ENCODE data around the gene CDC23.
"Not testable (repeated sequence)": the region's sequence is repeated elsewhere in the genome, so short reads cannot be mapped to it uniquely, and the experiment has no call there.

The CDC23 gene

DNA sequence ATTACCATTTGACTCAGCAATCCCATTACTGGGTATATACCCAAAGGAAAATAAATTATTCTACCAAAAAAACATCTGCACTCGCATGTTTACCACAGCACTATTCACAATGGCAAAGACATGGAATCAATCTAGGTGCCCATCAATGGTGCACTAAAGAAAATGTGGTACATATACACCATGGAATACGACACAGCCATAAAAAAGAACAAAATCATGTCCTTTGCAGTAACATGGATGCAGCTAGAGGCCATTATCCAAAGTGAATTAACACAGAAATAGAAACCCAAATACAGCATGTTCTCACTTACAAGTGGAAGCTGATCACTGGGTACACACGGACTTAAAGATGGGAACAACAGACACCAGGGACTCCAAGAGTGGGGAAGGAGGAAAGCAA, 2.1 kb downstream of the CDC23 start:
- no peak for DNase-seq

DNA sequence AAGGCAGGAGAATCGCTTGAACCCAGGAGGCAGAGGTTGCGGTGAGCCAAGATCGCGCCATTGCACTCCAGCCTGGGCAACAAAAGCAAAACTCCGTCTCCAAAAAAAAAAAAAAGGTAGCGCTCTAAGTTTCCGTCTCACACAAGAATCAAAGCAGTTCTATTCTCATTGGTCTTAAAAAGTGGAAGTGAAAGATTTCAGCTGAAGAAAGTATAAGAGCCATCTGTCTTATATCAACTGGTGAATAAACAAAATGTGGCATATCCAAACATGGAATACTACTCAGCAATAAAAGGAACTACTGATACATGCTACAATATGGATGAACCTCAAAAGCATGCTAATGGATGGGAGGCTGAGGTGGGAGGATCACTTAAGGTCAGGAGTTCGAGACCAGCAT, 19.3 kb downstream of the CDC23 start:
- not testable (repeated sequence) for DNase-seq

DNA sequence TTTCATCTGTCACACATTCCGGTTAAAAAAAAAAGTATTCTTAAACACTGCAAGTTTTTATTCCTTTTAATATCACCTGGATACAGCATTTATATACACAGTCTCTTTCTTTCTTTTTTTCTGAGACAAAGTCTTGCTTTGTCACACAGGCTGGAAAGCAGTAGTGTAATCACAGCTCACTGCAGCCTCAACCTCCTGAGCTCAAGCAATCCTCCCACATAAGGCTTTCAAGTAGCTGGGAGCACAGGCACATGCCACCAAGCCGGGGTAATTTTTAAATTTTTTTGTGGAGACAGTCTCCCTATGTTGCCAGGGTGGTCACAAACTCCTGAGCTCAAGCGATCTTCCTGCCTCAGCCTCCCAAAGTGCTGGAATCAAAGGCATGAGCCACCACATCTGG, 20.3 kb downstream of the CDC23 start:
- no peak for DNase-seq

DNA sequence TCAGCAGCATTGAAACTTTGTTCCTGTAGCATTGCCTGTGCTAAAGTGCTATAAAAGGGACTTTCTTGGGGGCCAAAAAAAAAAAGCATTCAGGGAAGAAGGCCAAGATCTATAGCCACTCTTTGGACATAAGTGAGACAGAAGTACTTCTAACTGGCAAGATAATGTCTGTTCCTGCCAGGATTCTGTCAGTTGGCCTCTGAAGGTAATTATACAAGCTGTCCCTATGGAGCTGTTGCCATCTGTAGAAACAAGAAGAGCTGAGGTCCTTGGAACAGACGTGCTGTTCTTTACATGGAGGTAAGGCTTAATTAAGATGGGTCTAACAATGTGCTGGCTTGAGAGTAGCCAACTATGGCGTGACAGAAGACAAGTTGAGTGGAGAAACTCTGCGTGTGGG, 24.5 kb downstream of the CDC23 start:
- DNase-seq = no peak

DNA sequence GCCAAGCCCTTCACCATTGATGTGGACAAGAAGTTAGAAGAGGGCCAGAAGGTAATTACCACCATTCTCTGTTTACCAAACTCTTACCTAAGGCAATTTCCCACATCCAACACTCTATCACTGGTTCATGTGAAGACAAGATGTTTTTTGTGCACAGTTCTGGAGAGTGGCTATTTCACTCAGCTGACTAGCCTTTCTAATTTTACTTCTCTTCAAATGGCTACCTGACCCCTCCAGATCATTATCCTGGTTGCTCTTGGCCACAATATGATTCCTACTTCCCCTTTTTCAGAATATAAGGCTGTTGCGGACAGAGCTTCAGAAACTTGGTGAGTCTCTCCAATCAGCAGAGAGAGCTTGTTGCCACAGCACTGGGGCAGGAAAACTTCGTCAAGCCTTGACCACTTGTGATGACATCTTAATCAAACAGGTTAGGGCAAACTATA, 27.1 kb downstream of the CDC23 start:
- no peak for DNase-seq

DNA sequence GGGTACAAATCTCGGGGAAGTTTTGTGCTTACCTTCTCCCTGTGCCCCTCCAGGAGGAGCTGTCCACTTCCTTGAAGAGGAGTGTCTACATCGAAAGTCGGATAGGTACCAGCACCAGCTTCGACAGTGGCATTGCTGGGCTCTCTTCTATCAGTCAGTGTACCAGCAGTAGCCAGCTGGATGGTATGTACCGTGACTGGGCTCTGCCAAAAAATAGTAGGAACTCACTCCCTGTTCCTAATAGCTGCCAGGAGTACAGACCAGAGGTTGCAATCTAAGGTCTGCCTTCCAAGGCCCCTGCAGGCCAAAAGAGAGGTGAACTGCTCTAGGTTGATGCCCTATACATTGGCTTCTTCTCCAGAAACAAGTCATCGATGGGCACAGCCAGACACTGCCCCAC, 30.3 kb downstream of the CDC23 start:
- DNase-seq = no peak

DNA sequence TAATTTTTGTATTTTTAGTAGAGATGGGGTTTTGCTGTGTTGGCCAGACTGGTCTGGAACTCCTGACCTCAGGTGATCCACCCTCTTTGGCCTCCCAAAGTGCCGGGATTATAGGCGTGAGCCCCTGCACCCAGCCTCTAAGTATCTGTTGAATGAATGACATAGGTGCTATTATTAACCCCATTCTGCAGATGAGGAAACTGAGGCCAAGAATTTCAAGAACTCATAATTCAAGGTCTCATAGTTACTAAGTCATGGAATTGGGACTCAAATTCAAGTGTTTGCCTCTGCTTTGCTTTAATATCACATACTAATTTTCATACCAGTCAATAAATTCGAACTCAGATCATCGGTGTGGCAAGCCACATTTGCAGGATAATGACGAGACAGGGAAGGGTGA, 32.3 kb downstream of the CDC23 start:
- no peak for DNase-seq

DNA sequence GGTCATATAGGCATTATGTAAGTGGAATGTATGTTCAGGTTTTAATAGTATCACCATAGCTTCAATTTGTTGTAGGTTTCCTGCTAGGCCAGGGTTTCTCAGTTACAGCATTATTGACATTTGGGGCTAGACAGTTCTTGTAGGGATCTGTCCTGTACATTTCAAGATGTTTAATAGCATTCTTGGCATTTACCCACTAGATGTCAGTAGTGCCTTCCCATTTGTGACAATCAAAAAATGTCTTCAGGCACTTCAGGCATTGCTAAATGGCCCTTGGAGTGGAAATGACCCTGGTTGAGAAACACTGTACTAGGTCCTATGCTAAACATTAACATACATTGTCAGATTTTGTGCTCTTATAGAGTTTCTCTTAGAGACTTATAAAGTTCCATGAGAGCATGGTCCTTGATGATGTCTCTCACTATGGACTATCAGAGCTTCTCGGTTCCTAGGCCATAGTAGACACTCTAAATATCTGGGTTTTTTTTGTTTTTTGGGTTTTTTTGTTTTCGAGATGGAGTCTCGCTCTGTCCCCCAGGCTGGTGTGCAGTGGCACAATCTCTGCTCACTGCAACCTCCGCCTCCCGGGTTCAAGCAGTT, 32.8 kb downstream of the CDC23 start:
- DNase-seq = no peak

DNA sequence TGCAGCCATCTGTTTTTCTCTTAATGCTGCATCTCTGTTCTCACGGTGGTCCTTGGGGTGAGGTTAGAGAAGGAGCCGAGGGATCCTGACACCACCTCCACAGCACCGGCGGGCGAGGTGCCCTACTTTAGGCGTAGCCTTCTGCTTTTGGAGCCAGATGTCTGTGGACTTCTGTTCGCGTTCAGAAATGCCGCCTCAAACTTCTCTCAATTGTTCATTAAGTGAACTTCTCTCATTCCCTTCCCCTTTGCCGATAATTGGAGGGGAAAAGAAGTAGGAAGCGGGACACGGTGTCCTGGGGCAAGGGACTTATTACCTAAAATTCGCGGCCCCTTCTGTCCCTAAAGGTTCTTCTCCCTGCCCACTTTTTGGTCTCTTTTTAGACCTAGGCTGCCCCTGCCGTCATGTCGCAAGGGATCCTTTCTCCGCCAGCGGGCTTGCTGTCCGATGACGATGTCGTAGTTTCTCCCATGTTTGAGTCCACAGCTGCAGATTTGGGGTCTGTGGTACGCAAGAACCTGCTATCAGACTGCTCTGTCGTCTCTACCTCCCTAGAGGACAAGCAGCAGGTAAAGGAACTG, 33.8 kb downstream of the CDC23 start:
- no peak for DNase-seq

DNA sequence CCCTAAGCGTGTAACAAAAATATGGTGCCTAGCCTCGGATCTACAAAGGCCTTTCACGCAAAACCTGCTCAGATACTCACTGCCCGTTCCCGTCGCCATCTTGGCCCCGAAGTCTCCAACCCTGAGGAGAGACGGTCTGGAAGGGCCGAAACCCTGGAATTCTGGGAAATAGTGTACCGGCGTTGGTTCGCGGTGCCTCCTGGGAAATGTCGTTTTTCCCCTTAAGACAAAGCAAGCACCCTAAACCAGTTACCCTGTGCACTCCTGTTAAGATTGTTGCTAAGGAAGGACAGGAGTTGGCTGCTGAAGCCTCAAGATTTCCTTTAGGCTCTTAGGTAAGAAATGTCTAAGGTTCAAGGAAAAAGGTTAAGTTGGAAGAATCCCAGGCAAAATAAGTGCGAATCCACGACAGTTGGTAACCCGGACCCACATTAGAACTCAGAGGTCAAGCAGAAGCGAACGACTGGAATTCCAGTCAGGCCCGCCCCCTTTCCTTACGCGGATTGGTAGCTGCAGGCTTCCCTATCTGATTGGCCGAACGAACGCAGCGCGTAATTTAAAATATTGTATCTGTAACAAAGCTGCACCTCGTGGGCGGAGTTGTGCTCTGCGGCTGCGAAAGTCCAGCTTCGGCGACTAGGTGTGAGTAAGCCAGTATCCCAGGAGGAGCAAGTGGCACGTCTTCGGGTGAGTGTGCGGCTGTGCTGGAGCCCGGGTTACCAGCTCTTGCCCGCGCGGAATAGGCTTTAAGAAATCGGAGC, 34.4 kb downstream of the CDC23 start, which contains the start of the genes BRD8 and KIF20A:
Gene BRD8, minus strand, starts transcription at position 115 of the 761 bp plus-strand sequence. Its CDS starts 16 bp downstream, at position 99.
Gene KIF20A, plus strand, starts transcription at position 597 of the 761 bp plus-strand sequence. CDS start 569 bp downstream, outside the sequence.
- peak; percentile 88 for DNase-seq

DNA sequence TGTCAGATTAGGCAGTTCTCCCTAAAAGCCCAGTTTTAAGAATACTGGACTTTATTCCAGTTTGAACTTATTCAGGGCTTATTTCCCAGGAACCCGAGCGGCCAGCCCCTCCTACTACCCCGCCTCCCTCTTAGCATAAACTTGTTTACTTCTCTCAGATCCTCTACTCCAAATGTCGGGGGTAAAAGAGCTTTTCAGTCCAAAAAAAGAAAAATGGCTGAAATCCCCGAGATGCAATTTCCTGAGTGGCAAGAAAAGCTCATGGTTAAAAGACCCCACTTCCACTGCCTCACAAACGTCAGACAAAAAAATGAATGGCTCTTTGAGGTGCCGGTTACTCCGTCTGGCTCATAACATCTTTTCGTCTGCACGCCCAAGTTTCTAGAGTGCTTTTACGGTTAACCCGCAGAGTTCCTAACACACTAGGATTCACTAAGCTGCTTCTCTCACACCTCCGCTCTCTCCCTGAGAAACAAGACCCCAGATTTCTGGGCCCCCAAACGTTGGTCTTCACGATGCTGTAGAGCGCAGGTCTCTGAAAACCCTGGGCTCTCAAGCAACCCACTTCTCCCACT, 35.1 kb downstream of the CDC23 start:
- no peak for DNase-seq

DNA sequence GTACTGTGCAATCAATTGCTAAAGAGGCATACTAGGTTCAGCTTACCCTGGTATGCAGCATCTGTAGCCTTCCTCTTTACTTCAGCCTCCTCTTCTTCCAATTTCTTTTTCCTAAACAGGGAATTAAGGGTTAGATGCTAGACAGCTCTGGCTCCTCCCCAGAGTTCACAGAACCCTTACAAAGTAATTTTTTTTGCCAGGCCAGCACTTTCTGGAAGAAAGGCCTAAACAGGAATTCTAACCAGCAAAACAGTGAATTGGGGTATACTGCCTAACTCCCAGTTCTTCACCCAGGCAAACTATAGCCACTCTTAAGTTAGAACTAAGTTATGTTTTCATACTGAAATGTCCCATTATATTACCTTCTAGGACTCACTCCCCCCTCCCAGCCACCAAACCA, 42.8 kb downstream of the CDC23 start:
- no peak for DNase-seq

DNA sequence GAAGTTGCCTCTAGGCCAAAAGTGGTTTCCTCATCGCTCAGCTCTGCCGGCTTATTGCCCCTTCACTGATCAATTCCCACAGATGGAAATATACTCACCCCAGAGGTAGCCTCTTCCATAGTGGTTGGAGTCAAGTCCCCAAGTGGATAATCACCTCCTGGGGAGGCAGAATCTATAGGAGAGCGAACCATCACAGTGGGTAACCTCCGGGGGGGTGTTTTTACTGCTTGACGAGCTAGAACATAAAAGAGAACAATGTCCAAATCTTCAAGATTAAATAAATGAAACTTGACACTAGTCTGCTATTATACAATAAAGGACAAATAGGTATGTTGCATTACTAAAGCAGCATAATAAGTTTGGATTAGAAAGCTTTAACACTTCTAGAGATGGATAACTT, 44.0 kb downstream of the CDC23 start:
- no peak for DNase-seq

DNA sequence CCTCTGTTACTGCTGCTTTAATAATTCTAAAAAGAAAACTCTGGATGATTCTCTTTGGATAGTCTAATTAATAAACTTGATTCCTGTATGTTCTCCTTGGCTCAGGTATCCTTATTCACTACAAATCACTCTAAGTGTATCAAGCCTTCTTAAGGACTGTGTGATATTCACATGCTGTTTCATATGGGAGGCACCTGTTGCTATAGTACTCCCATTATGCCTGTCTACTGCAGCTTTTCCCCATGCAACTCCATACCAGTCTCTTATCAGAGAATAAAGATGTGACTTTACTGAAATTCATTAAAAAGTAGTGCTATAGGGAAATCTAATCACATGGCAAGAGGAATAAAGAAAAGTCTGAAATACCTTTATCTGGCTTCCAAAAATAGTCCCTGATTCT, 49.4 kb downstream of the CDC23 start:
- DNase-seq = no peak

DNA sequence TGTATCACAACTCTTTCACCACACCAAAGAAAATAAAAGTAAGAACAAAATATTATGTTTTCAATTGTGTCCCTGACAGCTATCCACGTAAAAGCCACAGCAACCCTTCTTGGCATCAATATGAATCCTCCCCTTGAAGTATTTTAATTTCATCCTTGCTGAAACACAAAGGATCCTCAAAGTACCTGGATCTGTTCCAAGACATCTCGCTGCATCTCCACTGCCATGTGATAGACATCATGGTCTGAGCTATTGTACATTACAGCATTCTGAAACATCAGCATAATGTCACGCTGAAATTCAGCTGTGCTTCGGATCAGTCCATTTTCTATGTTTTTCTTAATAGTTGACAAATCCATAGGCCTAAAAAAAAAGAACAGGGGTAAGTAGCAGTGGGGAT, 52.4 kb downstream of the CDC23 start:
- DNase-seq = no peak

DNA sequence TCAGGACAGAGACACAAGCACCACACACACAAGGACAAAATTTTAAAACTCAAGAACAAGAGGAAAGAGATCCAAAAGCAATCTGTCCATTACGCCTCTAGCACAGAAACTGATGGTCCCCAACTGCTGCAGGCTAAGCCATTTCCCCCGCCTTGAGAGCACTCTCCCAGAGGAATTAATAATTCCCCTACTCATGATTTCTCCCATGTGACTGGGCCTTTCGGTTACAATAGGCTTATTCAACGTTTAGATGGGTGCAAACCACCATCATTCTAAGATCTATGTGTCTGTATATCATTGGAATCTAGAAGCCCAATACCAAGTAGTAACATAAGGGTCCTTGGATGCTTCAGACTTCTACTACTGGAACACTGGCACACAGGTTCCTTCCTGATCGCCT, 53.5 kb downstream of the CDC23 start:
- no peak for DNase-seq

DNA sequence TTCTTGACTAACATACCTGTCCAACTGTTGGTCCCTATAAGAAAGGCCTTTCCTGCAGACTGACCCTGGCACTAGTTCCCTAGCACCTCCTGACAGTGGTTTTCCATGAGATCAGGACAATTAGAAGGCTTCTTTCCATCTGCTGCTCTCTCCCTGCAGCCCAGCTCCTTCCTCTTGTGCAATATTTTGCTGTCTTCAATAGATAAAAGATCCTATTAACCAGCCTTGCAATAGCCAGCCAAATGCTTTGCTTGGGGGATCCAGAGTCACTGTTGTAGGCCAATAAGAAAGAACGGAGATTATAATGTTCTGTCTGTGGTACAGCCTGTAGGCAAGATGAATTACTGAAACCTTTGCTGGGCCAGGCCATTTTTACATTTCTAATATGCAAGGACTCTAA, 55.5 kb downstream of the CDC23 start:
- DNase-seq = no peak

DNA sequence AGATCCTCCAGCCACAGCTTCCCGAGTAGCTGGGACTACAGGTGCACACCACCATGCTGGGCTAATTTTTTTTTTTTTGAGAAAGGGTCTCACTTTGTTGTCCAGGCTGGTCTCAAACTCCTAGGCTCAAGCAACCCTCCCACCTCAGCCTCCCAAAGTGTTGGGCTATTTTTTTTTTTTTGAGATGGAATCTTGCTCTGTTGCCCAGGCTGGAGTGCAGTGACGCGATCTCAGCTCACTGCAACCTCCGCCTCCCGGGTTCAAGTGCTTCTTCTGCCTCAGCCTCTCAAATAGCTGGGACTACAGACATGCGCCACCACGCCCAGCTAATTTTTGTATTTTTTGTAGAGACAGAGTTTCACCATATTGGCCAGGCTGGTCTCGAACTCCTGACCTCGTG, 57.1 kb downstream of the CDC23 start:
- DNase-seq = not testable (repeated sequence)

DNA sequence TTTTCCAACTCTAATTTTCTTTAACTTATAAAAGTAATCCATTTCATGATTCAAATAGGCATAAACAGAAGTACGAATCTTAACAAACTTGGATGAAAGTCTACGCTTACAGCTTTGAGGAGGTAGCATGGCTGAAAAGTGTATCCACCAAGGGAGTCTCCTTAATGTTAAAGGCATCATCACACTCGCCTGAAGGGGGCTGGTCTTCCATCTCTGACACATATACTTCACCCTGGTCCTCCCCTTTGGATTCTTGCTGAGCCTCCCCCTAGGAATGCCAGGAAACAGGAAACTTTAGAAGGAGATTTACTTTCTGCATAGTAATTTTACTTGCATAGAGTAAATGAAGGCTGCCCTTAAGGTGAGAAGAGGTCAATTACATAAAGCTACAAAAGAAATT, 63.6 kb downstream of the CDC23 start:
- no peak for DNase-seq

DNA sequence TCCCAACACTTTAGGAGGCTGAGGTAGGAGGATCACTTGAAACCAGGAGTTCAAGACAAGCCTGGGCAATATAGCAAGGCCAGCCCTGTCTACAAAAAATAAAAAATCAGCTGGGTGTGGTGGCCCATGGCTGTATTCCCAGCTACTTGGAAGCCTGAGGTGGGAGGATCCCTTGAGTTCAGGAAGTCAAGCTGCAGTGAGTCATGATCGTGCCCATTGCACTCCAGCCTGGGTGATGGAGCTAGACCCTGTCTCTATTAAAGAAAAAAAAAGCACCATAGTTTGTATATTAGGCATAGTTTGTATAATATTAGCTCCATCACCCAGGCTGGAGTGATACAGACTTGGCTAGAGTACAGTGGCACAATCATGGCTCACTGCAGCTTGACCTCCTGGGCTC, 64.3 kb downstream of the CDC23 start:
- no peak for DNase-seq

DNA sequence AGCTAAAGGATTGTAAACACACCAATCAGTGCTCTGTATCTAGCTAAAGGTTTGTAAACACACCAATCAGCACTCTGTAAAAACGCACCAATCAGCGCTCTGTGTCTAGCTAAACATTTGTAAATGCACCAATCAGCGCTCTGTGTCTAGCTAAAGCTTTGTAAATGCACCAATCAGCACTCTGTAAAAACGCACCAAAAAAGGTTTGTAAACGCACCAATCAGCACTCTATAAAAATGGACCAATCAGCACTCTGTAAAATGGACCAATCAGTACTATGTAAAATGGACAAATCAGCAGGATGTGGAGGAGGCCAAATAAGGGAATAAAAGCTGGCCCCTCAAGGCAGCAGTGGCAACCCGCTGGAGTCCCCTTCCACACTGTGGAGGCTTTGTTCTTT, 69.5 kb downstream of the CDC23 start:
- DNase-seq = not testable (repeated sequence)

DNA sequence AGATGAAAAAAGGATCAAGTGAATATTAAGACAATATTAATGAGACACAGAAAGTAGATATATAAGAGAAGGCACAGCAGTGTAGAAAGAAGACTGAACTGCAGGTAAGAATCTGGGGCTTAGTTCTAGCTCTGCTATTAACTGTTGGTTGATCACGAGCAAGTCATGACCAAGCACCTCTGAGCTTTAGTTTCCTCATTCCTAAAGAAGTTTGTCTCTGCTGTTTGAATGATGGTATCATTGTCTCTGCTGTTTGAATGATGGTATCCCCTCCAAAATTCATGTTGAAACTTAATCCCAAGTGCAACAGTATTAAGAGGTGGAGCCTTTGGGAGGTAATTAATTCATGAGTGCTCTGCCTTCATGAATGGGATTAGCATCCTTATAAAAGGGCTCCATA, 71.4 kb downstream of the CDC23 start:
- DNase-seq = no peak

DNA sequence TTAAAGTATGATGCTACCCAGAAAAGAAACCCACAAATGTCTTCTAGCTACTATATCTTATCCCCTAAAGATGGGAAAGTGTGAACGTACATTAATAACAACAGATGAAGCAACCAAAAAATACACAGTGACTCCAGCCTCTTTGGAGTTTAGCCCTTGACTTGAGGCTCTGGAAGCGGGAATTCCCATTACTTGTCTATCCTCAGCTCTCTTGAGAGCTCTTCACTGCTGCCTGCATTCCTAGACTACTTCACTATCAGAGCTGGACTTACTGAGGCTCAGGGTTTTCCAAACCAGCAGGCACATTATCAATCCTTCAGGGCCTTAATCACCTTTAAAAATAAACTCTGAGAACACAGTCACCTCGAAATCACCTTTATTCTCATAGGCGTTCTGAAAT, 72.9 kb downstream of the CDC23 start:
- DNase-seq = no peak

DNA sequence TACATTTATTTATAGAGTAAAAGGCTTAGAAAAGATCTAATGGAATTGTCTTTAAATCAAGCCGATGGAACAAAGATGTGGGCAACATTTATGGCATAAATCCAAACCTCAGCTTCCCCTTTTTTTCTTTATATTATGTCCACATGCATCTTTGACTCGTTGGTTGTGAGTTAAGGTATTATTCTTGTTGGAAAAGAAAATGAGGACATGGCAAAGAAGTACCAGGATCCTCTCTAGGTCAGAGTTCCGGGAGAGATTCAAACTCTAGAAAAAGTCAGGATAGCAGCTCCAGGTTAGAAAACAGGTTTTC, 73.4 kb downstream of the CDC23 start:
- DNase-seq = no peak

Data from effector CD4-positive, alpha-beta T cell (primary cell).